ENCODE data around the gene ANKRD52. TPM values are rescaled to one million over a fixed set of nuclear protein-coding genes. Genes with fewer than 3 reads are reported as not detected.
A peak's percentile ranks its signal among the peaks of the same experiment; 100 is the strongest.

Gene ANKRD52
- total and polyA plus RNA-seq, 2 donors (not counting 3 experiments of a cell fraction or from before 2014, with no cell fraction given) = 30.8 to 62.0 TPM

GRCh38 chr12:56189099-56189917 lies 68.9 kb downstream of the ANKRD52 start, which contains the start of gene SMARCC2:
Gene SMARCC2 (minus strand): TSS chr12:56189483. CDS start chr12:56189461, 22 bp downstream.
- CTCF ChIA-PET = interaction anchor here (0.6 to 4.4 kb wide), 53 partner anchors 9 to 472 kb away, joined by 3 to 236 read pairs (median 5); partner anchors contain the start of genes ANKRD52, CNPY2, COQ10A and ESYT1

More at GRCh38 chr12:56189099-56189917, 68.9 kb downstream of the ANKRD52 start, which contains the start of gene SMARCC2:
- no TSS peak for BruUV-seq (replicated peaks)
- Histone ChIP-seq H3K36me3 (ENCODE audit: control insufficient read depth in 2 of 2, extremely low read depth in 1 of 2, insufficient read depth in 2 of 2, low read length in 2 of 2) (peaks cover 5 to 9% of the 10 kb centered on the region in 2 experiments), H3K79me2 (ENCODE audit: control insufficient read depth, insufficient read depth, low read length) (peaks cover 33% of the 10 kb centered on the region), H3K9me1 (replicated peaks; ENCODE audit: control insufficient read depth, extremely low read depth, insufficient read depth, low read length) (no peaks in the 10 kb centered on the region), H3K27ac (ENCODE audit: insufficient read depth, low read depth, low read length) (peak within 1 kb of the TSS; percentile 24), H4K20me1 (replicated peaks; ENCODE audit: control insufficient read depth, extremely low read depth, insufficient read depth, low read length) (no peaks in the 10 kb centered on the region), H3K27me3 (ENCODE audit: control insufficient read depth in 2 of 2, insufficient read depth in 2 of 2, low read length in 2 of 2) (no peaks in the 10 kb centered on the region), H3K4me2 (ENCODE audit: insufficient read depth, low read length) (peak within 1 kb of the TSS; percentile 98), H3K4me3 (replicated peaks in 1 of 3; ENCODE audit: insufficient read depth in 1 of 3, low read depth in 1 of 3, low read length in 3 of 3) (peak within 1 kb of the TSS; percentile 70 to 95 (median 89)), H3K4me1 (ENCODE audit: control insufficient read depth, extremely low read depth, insufficient read depth, low read length) (peaks cover 20% of the 10 kb centered on the region), H3K9me3 (replicated peaks; ENCODE audit: control insufficient read depth, insufficient read depth, low read length) (no peaks in the 10 kb centered on the region), H3K9ac (replicated peaks; ENCODE audit: extremely low read depth, insufficient read depth, low read length) (peak within 1 kb of the TSS; percentile 77), H2AFZ (ENCODE audit: low read depth, low read length) (peak within 1 kb of the TSS; percentile 88)
- intact Hi-C loops (cut with micrococcal nuclease) = loop anchor here (1.0 to 2.0 kb wide), 5 partner anchors 32 to 451 kb away; no protein-coding TSS in a partner anchor
- FAIRE-seq (peak; percentile 73), DNase-seq (ENCODE audit: low read depth, low spot score) (peak; percentile 88)
- TF ChIP-seq MAX (IDR thresholded peaks at IDR 0.05; ENCODE audit: insufficient read depth, insufficient read length) (no peak), POLR2A (IDR thresholded peaks at IDR 0.05; ENCODE audit: low read depth, low read length) (peak; percentile 41), JUN (IDR thresholded peaks at IDR 0.05; ENCODE audit: borderline replicate concordance, insufficient read depth, insufficient read length, low read depth) (no peak), EZH2 (IDR thresholded peaks at IDR 0.05; ENCODE audit: borderline replicate concordance, low read depth, low read length, severe bottlenecking) (no peak), CTCF (IDR thresholded peaks at IDR 0.05; ENCODE audit: extremely low read depth in 1 of 2, insufficient read depth in 1 of 2, low read depth in 1 of 2, low read length in 2 of 2) (peak; percentile 75 to 82), MYC (IDR thresholded peaks at IDR 0.05; ENCODE audit: low read depth, low read length) (no peak), POLR2AphosphoS5 (IDR thresholded peaks at IDR 0.05; ENCODE audit: insufficient read depth, low read depth, low read length) (peak; percentile 15), FOS (IDR thresholded peaks at IDR 0.05; ENCODE audit: borderline replicate concordance, insufficient read depth, low read length) (no peak), GATA2 (IDR thresholded peaks at IDR 0.05; ENCODE audit: insufficient read depth, insufficient read length, low read depth, low read length) (no peak)
- POLR2A ChIA-PET = interaction anchor here (0.9 to 3.1 kb wide), 7 partner anchors 27 to 85 kb away, joined by 4 to 18 read pairs (median 4); partner anchors contain the start of genes ESYT1, PA2G4, RNF41 and RPL41
- dilution Hi-C loops (cut with MboI; ENCODE audit: extremely low pct_ligation_motif_present, low sequenced_read_pairs) = no loop called here
